HL-60 (cell line): Measurements from ENCODE around the gene VWA3B.

ENCODE experiments used
- CTCF ChIP-seq: IDR thresholded peaks from one replicate; pipeline ENCODE4 v1.5.1; 2011; ENCODE audit warnings: low read length, control low read depth, inconsistent platforms; ENCODE audit not compliant: insufficient read depth
- GABPA ChIP-seq: IDR thresholded peaks from 2 replicates; pipeline ENCODE4 v1.6.1; 2012; ENCODE audit warnings: low read depth
- REST ChIP-seq: IDR thresholded peaks from 2 replicates; pipeline ENCODE4 v1.6.1; 2012; ENCODE audit warnings: low read depth; ENCODE audit not compliant: insufficient replicate concordance

- TF ChIP-seq REST (no peak), CTCF (no peak), GABPA (no peak)
Observed at GRCh38 chr2:98254504-98255059, 167.6 kb downstream of the VWA3B start.
